KOPT-K1 (cell line): ENCODE measurements around the gene GMPR2.
"Not testable (repeated sequence)": the region's sequence is repeated elsewhere in the genome, so short reads cannot be mapped to it uniquely, and the experiment has no call there.

Source experiments
- H3K27ac ChIP-seq: fragments of 200-600 bp; sonication (generic); 2 replicates; pipeline ENCODE4 v1.5.1; 2016; ENCODE audit warnings: antibody characterized with exemption, mild to moderate bottlenecking, low read depth, low read length; ENCODE audit not compliant: poor library complexity, severe bottlenecking
- H3K36me3 ChIP-seq: fragments of 200-600 bp; sonication (generic); 2 replicates; pipeline ENCODE4 v1.5.1; 2017; ENCODE audit warnings: antibody characterized with exemption, mild to moderate bottlenecking, low read length, moderate library complexity; ENCODE audit not compliant: insufficient read depth
- H3K9me3 ChIP-seq: fragments of 200-600 bp; sonication (generic); 2 replicates; pipeline ENCODE4 v1.5.1; 2017; ENCODE audit warnings: antibody characterized with exemption, low read length, mild to moderate bottlenecking; ENCODE audit not compliant: insufficient read depth, poor library complexity, severe bottlenecking

Gene GMPR2

GRCh38 chr14:24235804-24236688, 3.3 kb downstream of the GMPR2 start:
- H3K27ac ChIP-seq, result no peak overlapping the region
- peaks cover 69% of the 10 kb centered on the region for H3K36me3 ChIP-seq
- no peaks in the 10 kb centered on the region for H3K9me3 ChIP-seq

DNA sequence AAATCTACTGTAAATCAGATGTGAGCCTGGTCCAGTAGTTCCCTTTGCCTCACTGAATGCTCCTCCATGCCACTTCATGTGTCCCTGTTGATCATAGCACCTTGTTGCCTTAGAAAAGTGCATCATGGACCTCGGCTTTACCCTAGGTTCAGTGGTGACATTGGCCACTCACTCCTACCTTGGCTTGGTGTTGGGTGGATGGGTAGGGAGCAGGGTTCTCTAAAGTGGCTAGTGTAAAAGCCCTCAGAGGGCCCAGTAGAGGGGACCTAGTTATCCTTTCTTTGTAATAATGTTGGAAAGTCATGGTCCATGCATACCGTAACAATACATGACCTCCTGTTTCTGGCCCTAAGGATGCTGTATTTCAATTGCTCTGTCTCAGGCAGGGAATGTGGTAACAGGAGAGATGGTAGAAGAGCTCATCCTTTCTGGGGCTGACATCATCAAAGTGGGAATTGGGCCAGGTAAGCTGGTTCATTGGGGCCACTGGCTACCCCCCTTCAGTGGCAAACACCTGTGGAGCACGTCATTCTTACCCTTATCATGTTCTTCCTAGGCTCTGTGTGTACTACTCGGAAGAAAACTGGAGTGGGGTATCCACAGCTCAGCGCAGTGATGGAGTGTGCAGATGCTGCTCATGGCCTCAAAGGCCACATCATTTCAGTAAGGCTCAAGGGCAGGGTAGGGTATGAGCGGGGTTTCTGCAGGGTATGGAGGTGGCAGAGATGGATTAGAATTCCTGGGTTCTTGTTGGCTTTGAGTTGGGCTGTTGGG, 4.1 kb downstream of the GMPR2 start:
- Histone ChIP-seq H3K9me3 (no peaks in the 10 kb centered on the region), H3K36me3 (peaks cover 73% of the 10 kb centered on the region), H3K27ac (no peak overlapping the region)

DNA sequence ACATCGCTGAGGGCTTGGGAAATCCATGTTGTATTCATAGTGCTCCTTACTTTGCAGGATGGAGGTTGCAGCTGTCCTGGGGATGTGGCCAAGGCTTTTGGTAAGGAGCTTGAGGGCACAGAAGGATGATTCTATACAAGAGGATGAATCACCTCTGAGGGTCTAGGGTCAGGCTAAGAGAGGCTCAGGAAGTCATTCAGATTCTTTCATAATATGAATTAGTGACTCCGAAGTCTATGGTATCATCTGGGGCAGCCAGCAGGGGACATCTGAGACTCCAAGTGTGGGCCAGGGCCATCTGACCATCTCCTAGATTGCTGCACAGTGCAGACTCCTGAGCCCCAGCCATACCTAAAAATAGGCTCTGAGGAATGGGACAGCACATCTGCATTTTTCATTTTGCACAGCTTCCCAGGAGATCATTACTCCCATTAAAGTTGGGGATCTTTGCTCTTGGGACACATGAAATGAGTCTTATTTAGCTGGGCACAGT, 4.8 kb downstream of the GMPR2 start:
- Histone ChIP-seq H3K27ac (no peak overlapping the region), H3K36me3 (peaks cover 73% of the 10 kb centered on the region), H3K9me3 (no peaks in the 10 kb centered on the region)

DNA sequence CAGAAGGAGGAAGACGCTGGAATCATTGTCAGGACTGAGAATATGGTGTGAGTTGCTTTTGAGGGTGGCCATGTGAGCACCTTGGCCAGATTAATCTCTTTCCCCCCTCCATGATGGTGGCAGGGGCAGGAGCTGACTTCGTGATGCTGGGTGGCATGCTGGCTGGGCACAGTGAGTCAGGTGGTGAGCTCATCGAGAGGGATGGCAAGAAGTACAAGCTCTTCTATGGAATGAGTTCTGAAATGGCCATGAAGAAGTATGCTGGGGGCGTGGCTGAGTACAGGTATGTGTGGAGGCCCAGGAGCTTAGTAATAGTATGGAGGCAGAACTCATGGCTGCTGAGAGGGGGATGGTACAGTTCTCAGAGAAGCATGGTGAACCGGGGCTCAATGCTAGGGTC, 5.4 kb downstream of the GMPR2 start:
- Histone ChIP-seq H3K36me3 (peaks cover 73% of the 10 kb centered on the region), H3K27ac (no peak overlapping the region), H3K9me3 (no peaks in the 10 kb centered on the region)

DNA sequence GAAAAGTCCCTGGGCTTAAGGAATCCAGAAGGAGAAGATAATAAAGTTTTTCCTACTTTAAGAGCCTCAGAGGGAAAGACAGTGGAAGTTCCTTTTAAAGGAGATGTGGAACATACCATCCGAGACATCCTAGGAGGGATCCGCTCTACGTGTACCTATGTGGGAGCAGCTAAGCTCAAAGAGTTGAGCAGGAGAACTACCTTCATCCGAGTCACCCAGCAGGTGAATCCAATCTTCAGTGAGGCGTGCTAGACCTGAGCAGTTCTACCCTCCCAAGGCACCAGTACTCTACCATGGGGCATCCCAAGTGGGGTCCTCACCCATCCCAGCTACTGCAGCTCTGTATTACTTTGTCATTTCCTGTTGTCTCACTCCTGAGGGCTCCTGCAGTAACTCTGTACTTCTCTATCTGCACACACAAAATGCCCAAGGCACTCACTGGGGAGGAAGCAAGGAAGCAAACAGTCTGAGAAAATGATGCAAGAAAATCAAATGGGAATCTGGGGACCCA, 5.9 kb downstream of the GMPR2 start:
- no peaks in the 10 kb centered on the region for H3K9me3 ChIP-seq
- no peak overlapping the region for H3K27ac ChIP-seq
- H3K36me3 ChIP-seq, result peaks cover 73% of the 10 kb centered on the region

GRCh38 chr14:24240110-24240918, 7.6 kb downstream of the GMPR2 start:
- no peaks in the 10 kb centered on the region for H3K9me3 ChIP-seq
- peaks cover 62% of the 10 kb centered on the region for H3K36me3 ChIP-seq
- no peak overlapping the region for H3K27ac ChIP-seq

- Histone ChIP-seq H3K36me3 (peaks cover 45% of the 10 kb centered on the region), H3K27ac (peak overlapping the region; percentile 94), H3K9me3 (no peaks in the 10 kb centered on the region)
Measured at GRCh38 chr14:24241829-24242443, 9.2 kb downstream of the GMPR2 start.

- Histone ChIP-seq H3K36me3 (peaks cover 31% of the 10 kb centered on the region), H3K9me3 (no peaks in the 10 kb centered on the region), H3K27ac (peak overlapping the region; percentile 94)
Measured at GRCh38 chr14:24243336-24243836, 10.7 kb downstream of the GMPR2 start.

GRCh38 chr14:24245350-24245749, 12.6 kb downstream of the GMPR2 start:
- H3K36me3 ChIP-seq, result peaks cover 11% of the 10 kb centered on the region
- H3K27ac ChIP-seq, H3K9me3 ChIP-seq: not testable (repeated sequence)

DNA sequence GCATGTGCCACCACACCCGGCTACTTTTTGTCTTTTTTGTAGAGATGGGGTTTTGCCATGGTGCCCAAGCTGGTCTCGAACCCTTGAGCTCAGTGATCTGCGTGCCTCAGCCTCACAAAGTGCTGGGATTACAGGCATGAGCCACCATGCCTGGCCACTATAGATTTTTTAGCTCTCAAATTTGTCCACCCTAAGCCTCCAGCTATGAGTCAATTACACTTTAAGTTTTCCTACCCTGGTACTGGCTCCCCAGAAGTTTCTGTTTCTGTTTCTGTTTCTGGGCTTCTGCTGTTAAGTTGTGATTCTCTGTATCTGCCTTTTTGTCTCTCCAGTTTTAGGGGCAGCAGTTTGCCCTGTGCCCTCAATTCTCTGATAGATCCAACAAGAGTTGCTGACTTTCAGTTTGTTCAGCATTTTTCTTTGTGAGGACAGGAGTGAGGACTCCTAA, 14.1 kb downstream of the GMPR2 start:
- H3K9me3 ChIP-seq, result no peaks in the 10 kb centered on the region
- no peak overlapping the region for H3K27ac ChIP-seq
- H3K36me3 ChIP-seq, result no peaks in the 10 kb centered on the region

DNA sequence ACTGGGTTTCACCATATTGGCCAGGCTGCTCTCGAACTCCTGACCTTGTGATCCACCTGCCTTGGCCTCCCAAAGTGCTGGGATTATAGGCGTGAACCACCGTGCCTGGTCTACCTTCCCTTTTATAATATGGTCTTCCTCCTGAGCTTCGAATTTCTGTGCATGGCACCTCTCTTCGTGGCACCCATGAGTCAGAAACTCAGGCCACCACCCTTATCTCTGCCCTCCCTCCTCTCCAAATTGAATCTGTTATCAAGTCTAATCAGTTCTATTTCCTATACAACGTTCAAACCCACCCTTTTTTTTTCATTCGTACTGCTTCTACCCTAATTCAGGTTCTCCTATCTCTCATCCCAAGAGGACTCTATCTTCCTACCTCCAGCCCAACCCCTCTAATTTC, 14.7 kb downstream of the GMPR2 start:
- Histone ChIP-seq H3K27ac (no peak overlapping the region), H3K36me3 (no peaks in the 10 kb centered on the region)

DNA sequence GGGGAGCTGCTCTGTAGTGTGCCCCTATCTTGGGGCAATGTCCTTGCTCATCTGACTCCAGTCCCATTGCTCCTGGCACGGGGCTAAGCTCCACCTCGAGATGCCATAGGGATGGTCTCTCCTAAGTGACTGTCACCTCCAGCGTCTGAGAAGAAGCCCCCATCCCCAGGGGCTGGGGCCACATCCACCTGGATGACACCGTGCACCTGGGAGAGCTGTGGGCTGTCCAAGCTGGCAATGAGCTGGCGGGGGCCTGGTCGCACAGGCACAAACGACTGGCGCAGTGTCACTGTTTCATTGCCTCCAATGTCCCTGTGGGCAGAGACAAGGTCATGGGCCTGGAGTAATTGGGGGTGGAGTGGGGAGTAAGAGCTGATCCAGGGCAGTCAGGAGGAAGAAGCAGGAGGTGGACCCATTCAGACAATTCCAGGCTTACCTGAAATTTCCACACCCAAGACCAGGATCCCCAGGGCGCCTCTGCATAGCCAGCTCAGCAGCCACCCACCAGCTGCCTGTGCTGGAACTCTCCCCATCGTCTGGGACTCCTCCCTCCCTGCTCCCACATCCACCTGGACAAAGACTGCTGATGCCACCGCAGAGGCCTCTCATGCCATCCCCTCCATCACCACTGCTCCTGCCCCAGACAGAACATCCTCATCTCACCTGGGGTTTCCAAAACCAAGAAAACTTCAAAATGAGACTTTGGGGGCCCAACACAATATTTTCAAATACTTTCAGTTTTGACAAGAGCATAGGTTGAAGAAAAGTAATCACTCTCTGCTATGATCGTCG, 16.7 kb downstream of the GMPR2 start:
- H3K36me3 ChIP-seq, result no peaks in the 10 kb centered on the region
- H3K27ac ChIP-seq, result no peak overlapping the region
- H3K9me3 ChIP-seq, result no peaks in the 10 kb centered on the region

More for the DNA sequence above, 14.7 kb downstream of the GMPR2 start:
- no peaks in the 10 kb centered on the region for H3K9me3 ChIP-seq

DNA sequence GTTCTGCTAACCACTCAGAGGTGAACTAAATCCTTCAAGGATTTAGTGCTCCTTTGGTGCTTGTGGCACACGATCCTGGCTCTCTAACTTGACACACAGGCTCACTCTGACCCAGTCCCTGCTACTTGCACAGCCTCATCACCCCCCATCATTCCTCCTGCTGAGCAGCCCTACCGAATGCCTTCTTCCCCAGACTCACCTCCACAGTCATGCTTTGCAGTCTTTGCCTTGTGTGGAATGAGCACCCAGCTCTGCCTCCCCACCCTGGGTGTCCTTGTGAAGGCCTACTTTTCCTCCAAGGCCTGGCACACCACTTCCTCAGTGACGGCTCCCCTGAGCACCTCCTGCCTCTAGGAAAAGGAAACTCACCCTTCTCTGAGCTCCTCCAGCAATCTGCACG, 17.6 kb downstream of the GMPR2 start:
- no peaks in the 10 kb centered on the region for H3K36me3 ChIP-seq
- no peaks in the 10 kb centered on the region for H3K9me3 ChIP-seq
- no peak overlapping the region for H3K27ac ChIP-seq
